ENCODE results near the gene DSP. TPM values are rescaled to one million over a fixed set of nuclear protein-coding genes. Genes with fewer than 3 reads are reported as not detected.

The DSP gene
- total and polyA plus RNA-seq, 7 donors = 4.2 to 61.3 (median 5.0) TPM

- TF ChIP-seq CTCF (IDR thresholded peaks at IDR 0.05) = no peak
- no peak for TF ChIP-seq POLR2A (IDR thresholded peaks at IDR 0.05)
- TF ChIP-seq POLR2AphosphoS5 (IDR thresholded peaks at IDR 0.05) = no peak
- no peak for TF ChIP-seq EP300 (IDR thresholded peaks at IDR 0.05)
- Histone ChIP-seq H3K9me3 (no peaks in the 10 kb centered on the region), H3K4me1 (no peaks in the 10 kb centered on the region), H3K27ac (no peak overlapping the region), H3K36me3 (no peaks in the 10 kb centered on the region), H3K27me3 (no peaks in the 10 kb centered on the region), H3K4me3 (no peak overlapping the region)
- no peak for DNase-seq
- WGBS, 2 donors = 19 to 58% methylated on average over 4 of the region's 4 CpGs
- intact Hi-C loops (cut with DNase I) = no loop called here
These were observed 91.9 kb downstream of the DSP start for GRCh38 chr6:7633361-7633760.

GRCh38 chr6:7636151-7636550, 94.7 kb downstream of the DSP start:
- no peak for TF ChIP-seq POLR2AphosphoS5 (IDR thresholded peaks at IDR 0.05)
- TF ChIP-seq EP300 (IDR thresholded peaks at IDR 0.05) = no peak
- TF ChIP-seq POLR2A (IDR thresholded peaks at IDR 0.05) = no peak
- no peak for TF ChIP-seq CTCF (IDR thresholded peaks at IDR 0.05)
- intact Hi-C loops (cut with DNase I) = no loop called here
- H3K9me3 ChIP-seq = no peaks in the 10 kb centered on the region
- WGBS, 2 donors = 87 to 90% methylated on average over 1 of the region's 1 CpG
- no peaks in the 10 kb centered on the region for H3K27me3 ChIP-seq
- H3K27ac ChIP-seq = no peak overlapping the region
- DNase-seq = no peak
- no peak overlapping the region for H3K4me3 ChIP-seq
- no peaks in the 10 kb centered on the region for H3K36me3 ChIP-seq
- H3K4me1 ChIP-seq = no peaks in the 10 kb centered on the region

Other genes starting within 250 kb of the DSP start
- 10 to 100 TPM; 24.1 to 53.9 (median 33.3) TPM for gene SSR1, start 228.5 kb upstream of the DSP start, total RNA-seq
- gene SSR1, start 228.5 kb upstream of the DSP start, polyA plus RNA-seq = 10 to 100 TPM; 10.8 to 55.1 (median 24.3) TPM
- not detected for gene CAGE1, start 151.9 kb upstream of the DSP start, total RNA-seq
- gene CAGE1, start 151.9 kb upstream of the DSP start, polyA plus RNA-seq = under 1 TPM in 1 of 3 donors, not detected in 2; 0.04 TPM
- 10 to 100 TPM; 14.7 to 16.9 (median 15.9) TPM for gene RIOK1, start 151.9 kb upstream of the DSP start, total RNA-seq
- gene RIOK1, start 151.9 kb upstream of the DSP start, polyA plus RNA-seq = 10 to 100 TPM; 10.2 to 16.0 (median 11.6) TPM
- 10 to 100 TPM; 12.5 to 18.6 (median 17.4) TPM for gene SNRNP48, start 48.5 kb downstream of the DSP start, total RNA-seq
- gene SNRNP48, start 48.5 kb downstream of the DSP start, polyA plus RNA-seq = 1 to 10 TPM; 7.8 to 8.7 (median 8.1) TPM
- 1 to 10 TPM; 1.5 to 5.3 (median 2.5) TPM for gene BMP6, start 184.4 kb downstream of the DSP start, total RNA-seq
- under 1 TPM in 1 of 3 donors, not detected in 2; 0.64 TPM for gene BMP6, start 184.4 kb downstream of the DSP start, polyA plus RNA-seq

Measured in sigmoid colon (tissue), 7 donors.